H9 (cell line): ENCODE results near the gene PTPRK. TPM values are rescaled to one million over a fixed set of nuclear protein-coding genes. Genes with fewer than 3 reads are reported as not detected.

Experiments used
- DNase-seq: peaks from one replicate; pipeline ENCODE4 v3.0.0-alpha.2; 2017
- H2AFZ ChIP-seq: one replicate; pipeline ENCODE4 v1.6.1; 2013; ENCODE audit warnings: mild to moderate bottlenecking, low read length, control low read depth, moderate library complexity
- H2AK5ac ChIP-seq: 2 replicates; pipeline ENCODE4 v1.6.1; 2013; ENCODE audit warnings: low read length, control low read depth, mixed read lengths; ENCODE audit not compliant: insufficient read length
- H2BK120ac ChIP-seq: one replicate; pipeline ENCODE4 v1.6.1; 2013; ENCODE audit warnings: low read depth, mild to moderate bottlenecking, low read length, control low read depth, inconsistent platforms; ENCODE audit not compliant: poor library complexity, severe bottlenecking
- H2BK12ac ChIP-seq: 2 replicates; pipeline ENCODE4 v1.6.1; 2013; ENCODE audit warnings: low read length, control low read depth, mixed read lengths, low read depth; ENCODE audit not compliant: insufficient read length
- H2BK15ac ChIP-seq: 2 replicates; pipeline ENCODE4 v1.6.1; 2013; ENCODE audit warnings: low read depth, low read length, control low read depth
- H2BK20ac ChIP-seq: one replicate; pipeline ENCODE4 v1.6.1; 2013; ENCODE audit warnings: low read depth, mild to moderate bottlenecking, low read length, control low read depth, inconsistent platforms; ENCODE audit not compliant: poor library complexity, severe bottlenecking
- H2BK5ac ChIP-seq: 2 replicates; pipeline ENCODE4 v1.6.1; 2013; ENCODE audit warnings: low read length, control low read depth, mixed read lengths; ENCODE audit not compliant: insufficient read length
- H3K14ac ChIP-seq: 2 replicates; pipeline ENCODE4 v1.6.1; 2013; ENCODE audit warnings: low read length, control low read depth; ENCODE audit not compliant: insufficient read depth
- H3K18ac ChIP-seq: 2 replicates; pipeline ENCODE4 v1.6.1; 2013; ENCODE audit warnings: low read depth, mild to moderate bottlenecking, mixed read lengths, low read length, control low read depth; ENCODE audit not compliant: insufficient read length
- H3K23ac ChIP-seq: 2 replicates; pipeline ENCODE4 v1.6.1; 2013; ENCODE audit warnings: low read length, control low read depth, mixed read lengths, low read depth; ENCODE audit not compliant: insufficient read length
- H3K23me2 ChIP-seq: 2 replicates; pipeline ENCODE4 v1.6.1; 2013; ENCODE audit warnings: low read depth, mild to moderate bottlenecking, mixed read lengths, low read length, control low read depth; ENCODE audit not compliant: insufficient read length, poor library complexity, severe bottlenecking
- H3K27ac ChIP-seq: 2 replicates; pipeline ENCODE4 v1.5.1; 2013; ENCODE audit warnings: low read length, control low read depth, mixed read lengths, low read depth; ENCODE audit not compliant: insufficient read length
- H3K27me3 ChIP-seq: 2 replicates; pipeline ENCODE4 v1.6.1; 2013; ENCODE audit warnings: low read length, control low read depth, inconsistent platforms; ENCODE audit not compliant: insufficient read depth
- H3K4ac ChIP-seq: 2 replicates; pipeline ENCODE4 v1.6.1; 2013; ENCODE audit warnings: low read depth, mild to moderate bottlenecking, control low read depth, inconsistent platforms, low read length, moderate library complexity
- H3K4me1 ChIP-seq: 2 replicates; pipeline ENCODE4 v1.6.1; 2013; ENCODE audit warnings: low read length, control low read depth, inconsistent platforms; ENCODE audit not compliant: insufficient read depth
- H3K4me2 ChIP-seq: 2 replicates; pipeline ENCODE4 v1.6.1; 2013; ENCODE audit warnings: low read length, control low read depth, mixed read lengths; ENCODE audit not compliant: insufficient read length, insufficient read depth
- H3K56ac ChIP-seq: 2 replicates; pipeline ENCODE4 v1.6.1; 2013; ENCODE audit warnings: low read depth, mild to moderate bottlenecking, mixed read lengths, low read length, control low read depth; ENCODE audit not compliant: insufficient read length
- H3K79me1 ChIP-seq: 2 replicates; pipeline ENCODE4 v1.6.1; 2013; ENCODE audit warnings: low read depth, mild to moderate bottlenecking, moderate library complexity, low read length, control low read depth, inconsistent platforms; ENCODE audit not compliant: insufficient read depth, poor library complexity, severe bottlenecking
- H3K79me2 ChIP-seq: 2 replicates; pipeline ENCODE4 v1.6.1; 2013; ENCODE audit warnings: low read length, control low read depth, inconsistent platforms; ENCODE audit not compliant: insufficient read depth
- H3K9ac ChIP-seq: 2 replicates; pipeline ENCODE4 v1.6.1; 2013; ENCODE audit warnings: low read length, control low read depth, mixed read lengths; ENCODE audit not compliant: insufficient read length; ENCODE audit errors: extremely low read depth
- H3K9me3 ChIP-seq: one replicate; pipeline ENCODE4 v1.6.1; 2013; ENCODE audit warnings: low read depth, low read length, inconsistent platforms; ENCODE audit not compliant: control insufficient read depth
- H3T11ph ChIP-seq: one replicate; pipeline ENCODE4 v1.6.1; 2013; ENCODE audit warnings: mild to moderate bottlenecking, low read length, control low read depth, inconsistent platforms
- H4K20me1 ChIP-seq: one replicate; pipeline ENCODE4 v1.6.1; 2013; ENCODE audit not compliant: control insufficient read depth, insufficient read length, insufficient read depth
- H4K5ac ChIP-seq: 2 replicates; pipeline ENCODE4 v1.6.1; 2013; ENCODE audit warnings: low read depth, mild to moderate bottlenecking, mixed read lengths, low read length, control low read depth; ENCODE audit not compliant: insufficient read length
- H4K8ac ChIP-seq: replicated peaks from 2 replicates; pipeline ENCODE4 v1.6.1; 2013; ENCODE audit warnings: low read length, control low read depth, mixed read lengths, low read depth; ENCODE audit not compliant: insufficient read length
- H4K91ac ChIP-seq: 2 replicates; pipeline ENCODE4 v1.6.1; 2013; ENCODE audit warnings: low read depth, mild to moderate bottlenecking, moderate library complexity, mixed read lengths, low read length, control low read depth; ENCODE audit not compliant: insufficient read length
- H3K27ac Mint-ChIP-seq, 3 experiments: 2 replicates in 2 of 3; 3 replicates in 1 of 3; pipeline ENCODE4 v1.8.0; 2020 to 2021; ENCODE audit warnings: mixed read lengths in 3 of 3, mild to moderate bottlenecking in 1 of 3, moderate library complexity in 1 of 3
- H3K27me3 Mint-ChIP-seq: 2 replicates; pipeline ENCODE4 v1.8.0; 2021; ENCODE audit warnings: low read depth, mild to moderate bottlenecking, moderate library complexity, mixed read lengths
- H3K36me3 Mint-ChIP-seq, 3 experiments: 2 replicates in 2 of 3; 3 replicates in 1 of 3; pipeline ENCODE4 v1.8.0; 2020 to 2021; ENCODE audit warnings: low read depth in 3 of 3, mixed read lengths in 3 of 3; ENCODE audit not compliant: insufficient read depth in 1 of 3
- H3K4me1 Mint-ChIP-seq, 2 experiments: 2 replicates each; pipeline ENCODE4 v1.8.0; 2020; ENCODE audit warnings: mixed read lengths in 2 of 2
- H3K4me3 Mint-ChIP-seq, 2 experiments: 2 replicates in 1 of 2; 3 replicates in 1 of 2; pipeline ENCODE4 v1.8.0; 2020 to 2021; ENCODE audit warnings: mild to moderate bottlenecking in 2 of 2, mixed read lengths in 2 of 2, moderate library complexity in 1 of 2
- H3K9me3 Mint-ChIP-seq, 2 experiments: 2 replicates in 1 of 2; 3 replicates in 1 of 2; pipeline ENCODE4 v1.8.0; 2020; ENCODE audit warnings: mild to moderate bottlenecking in 2 of 2, mixed read lengths in 2 of 2, moderate library complexity in 1 of 2
- WGBS: extraction: QIAGEN DNeasy Blood & Tissue Kit; methylation state at CpG from one replicate; pipeline ENCODE4 v1.1.7; 2013; ENCODE audit warnings: missing lambda C conversion rate, low lambda C conversion rate, mixed read lengths; ENCODE audit not compliant: insufficient read length; ENCODE audit errors: extremely low coverage; 5-methylcytosine and 5-hydroxymethylcytosine counted together
- total RNA-seq: library from RNA; stranded (reverse); gene quantifications from 2 replicates; pipeline ENCODE4 v1.2.1, GENCODE V29; 2021
- TF ChIP-seq, protein P1 (sequence below): fragments of 200-600 bp; sonication (generic); conservative IDR thresholded peaks from 3 replicates; pipeline ENCODE4 v1.8.0; 2021; ENCODE audit warnings: antibody characterized with exemption, mild to moderate bottlenecking

PTPRK gene
- total RNA-seq, 1 experiment from 2014 or later, result 47.9 TPM

DNA sequence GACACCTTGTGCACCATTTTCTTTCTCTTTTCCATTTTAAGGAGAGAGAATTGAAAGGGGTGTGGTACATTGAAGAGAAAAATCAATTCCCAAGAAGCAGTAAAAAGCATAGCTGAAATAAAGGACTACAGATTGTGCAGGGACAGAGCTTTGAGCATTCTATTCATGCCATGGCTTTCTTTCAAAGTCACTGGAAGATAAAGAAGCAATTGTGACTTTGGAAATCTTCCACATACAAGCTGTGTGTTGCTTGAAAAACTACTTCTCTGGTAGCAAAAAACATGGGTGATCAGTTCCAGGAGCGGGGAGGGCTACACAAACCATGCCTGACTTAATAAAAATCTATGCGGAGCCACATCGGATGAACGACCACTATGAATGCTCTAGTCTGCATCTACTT lies 389.4 kb downstream of the PTPRK start:
- DNase-seq, result no peak
- no peak overlapping the region for H3K9ac ChIP-seq
- H3K9me3 ChIP-seq, result no peaks in the 10 kb centered on the region
- no CpG with 5 or more reads among the region's 4 CpGs for WGBS
- no peak overlapping the region for H3K4me2 ChIP-seq
- no peak overlapping the region for H3K14ac ChIP-seq
- H3K27ac ChIP-seq, result no peak overlapping the region
- H4K91ac ChIP-seq, result no peak overlapping the region
- no peak overlapping the region for H2BK120ac ChIP-seq
- H2AFZ ChIP-seq, result no peak overlapping the region
- H3K27me3 ChIP-seq, result no peaks in the 10 kb centered on the region
- no peak overlapping the region for H3K56ac ChIP-seq
- no peak overlapping the region for H3T11ph ChIP-seq
- H3K79me2 ChIP-seq, result no peaks in the 10 kb centered on the region
- TF ChIP-seq, protein P1, sequence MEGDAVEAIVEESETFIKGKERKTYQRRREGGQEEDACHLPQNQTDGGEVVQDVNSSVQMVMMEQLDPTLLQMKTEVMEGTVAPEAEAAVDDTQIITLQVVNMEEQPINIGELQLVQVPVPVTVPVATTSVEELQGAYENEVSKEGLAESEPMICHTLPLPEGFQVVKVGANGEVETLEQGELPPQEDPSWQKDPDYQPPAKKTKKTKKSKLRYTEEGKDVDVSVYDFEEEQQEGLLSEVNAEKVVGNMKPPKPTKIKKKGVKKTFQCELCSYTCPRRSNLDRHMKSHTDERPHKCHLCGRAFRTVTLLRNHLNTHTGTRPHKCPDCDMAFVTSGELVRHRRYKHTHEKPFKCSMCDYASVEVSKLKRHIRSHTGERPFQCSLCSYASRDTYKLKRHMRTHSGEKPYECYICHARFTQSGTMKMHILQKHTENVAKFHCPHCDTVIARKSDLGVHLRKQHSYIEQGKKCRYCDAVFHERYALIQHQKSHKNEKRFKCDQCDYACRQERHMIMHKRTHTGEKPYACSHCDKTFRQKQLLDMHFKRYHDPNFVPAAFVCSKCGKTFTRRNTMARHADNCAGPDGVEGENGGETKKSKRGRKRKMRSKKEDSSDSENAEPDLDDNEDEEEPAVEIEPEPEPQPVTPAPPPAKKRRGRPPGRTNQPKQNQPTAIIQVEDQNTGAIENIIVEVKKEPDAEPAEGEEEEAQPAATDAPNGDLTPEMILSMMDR, result no peak
- H4K8ac ChIP-seq, result no peak overlapping the region
- Mint-ChIP-seq H3K36me3 (no peaks in the 10 kb centered on the region), H3K9me3 (no peaks in the 10 kb centered on the region), H3K27ac (no peak overlapping the region; a peak in 1 of 7 replicates), H3K4me3 (no peak overlapping the region), H3K4me1 (no peaks in the 10 kb centered on the region), H3K27me3 (no peaks in the 10 kb centered on the region)
- no peak overlapping the region for H2BK20ac ChIP-seq
- H2BK12ac ChIP-seq, result no peak overlapping the region
- H3K23ac ChIP-seq, result no peak overlapping the region
- H3K18ac ChIP-seq, result no peak overlapping the region
- H3K79me1 ChIP-seq, result no peaks in the 10 kb centered on the region
- H3K4me1 ChIP-seq, result no peaks in the 10 kb centered on the region
- no peak overlapping the region for H2BK5ac ChIP-seq
- no peaks in the 10 kb centered on the region for H4K20me1 ChIP-seq
- H4K5ac ChIP-seq, result no peak overlapping the region
- no peaks in the 10 kb centered on the region for H3K23me2 ChIP-seq
- H2AK5ac ChIP-seq, result no peak overlapping the region
- H3K4ac ChIP-seq, result no peak overlapping the region
- no peak overlapping the region for H2BK15ac ChIP-seq
